Effector CD8-positive, alpha-beta T cell (primary cell): Measurements from ENCODE around the gene SLC17A7.
"Not testable (repeated sequence)": the region's sequence is repeated elsewhere in the genome, so short reads cannot be mapped to it uniquely, and the experiment has no call there.

Experiments
- DNase-seq: peaks from one replicate; lab custom pipeline; 2025; lab: John Stamatoyannopoulos, UW

The SLC17A7 gene

DNA sequence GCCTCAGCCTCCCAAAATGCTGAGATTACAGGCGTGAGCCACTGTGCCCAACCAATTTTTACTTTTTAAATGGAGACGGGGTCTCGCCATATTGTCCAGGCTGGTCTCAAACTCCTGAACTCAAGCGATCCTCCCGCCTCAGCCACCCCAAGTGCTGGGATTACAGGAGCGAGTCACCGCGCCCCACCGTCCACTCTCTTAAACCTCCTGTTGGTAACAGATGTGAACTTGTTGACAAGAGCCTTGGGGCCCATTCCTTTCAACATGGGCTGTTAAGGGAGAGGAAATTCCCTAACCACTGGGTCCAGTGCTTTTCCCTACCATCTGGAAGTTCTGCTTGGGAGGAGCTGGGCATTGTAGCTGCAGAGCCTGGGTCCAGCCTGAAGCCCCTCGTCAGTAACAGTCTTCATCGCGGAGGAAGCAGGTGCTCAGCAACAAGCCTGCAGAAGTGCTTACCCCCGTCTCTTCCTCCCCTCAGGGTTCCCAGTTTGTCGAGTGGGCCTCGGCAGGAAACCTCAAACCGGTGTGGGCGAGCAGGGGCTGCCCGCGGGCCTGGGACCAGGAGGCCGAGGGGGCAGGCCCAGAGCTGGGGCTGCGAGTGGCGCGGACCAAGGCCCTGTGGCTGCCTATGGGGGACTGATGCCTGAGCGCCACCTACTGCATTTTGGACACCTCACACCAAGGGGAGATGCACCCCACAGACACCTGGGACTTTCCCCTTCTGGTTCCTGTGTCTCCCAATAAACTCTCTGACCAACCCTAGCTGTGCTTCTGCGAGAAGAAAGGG lies 28.7 kb upstream of the SLC17A7 start:
- peak; percentile 31 for DNase-seq

- peak; percentile 71 for DNase-seq
These were observed 27.6 kb upstream of the SLC17A7 start for GRCh38 chr19:49468746-49469447.

- no peak for DNase-seq
These were observed 26.9 kb upstream of the SLC17A7 start for GRCh38 chr19:49468199-49468598.

DNA sequence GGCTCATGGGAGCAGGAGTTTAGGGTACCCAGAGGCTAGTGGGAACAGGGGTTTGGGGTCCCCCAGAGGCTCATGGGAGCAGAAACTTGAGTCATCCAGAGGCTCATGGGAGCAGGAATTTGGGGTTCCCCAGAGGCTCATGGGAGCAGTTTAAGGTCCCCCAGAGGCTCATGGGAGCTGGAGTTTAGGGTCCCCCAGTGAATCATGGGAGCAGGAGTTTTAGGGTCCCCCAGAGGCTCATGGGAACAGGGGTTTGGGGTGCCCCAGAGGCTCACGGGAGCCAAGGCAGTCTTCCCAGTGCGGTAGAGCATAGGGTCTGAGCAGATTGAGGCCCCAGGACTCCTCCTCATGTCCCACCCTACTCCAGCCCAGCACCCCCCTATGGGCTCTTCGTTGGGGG lies 24.0 kb upstream of the SLC17A7 start:
- no peak for DNase-seq

- DNase-seq: no peak
These were observed 22.8 kb upstream of the SLC17A7 start for GRCh38 chr19:49463960-49464740.

GRCh38 chr19:49462492-49462891 lies 21.2 kb upstream of the SLC17A7 start:
- DNase-seq: no peak

DNA sequence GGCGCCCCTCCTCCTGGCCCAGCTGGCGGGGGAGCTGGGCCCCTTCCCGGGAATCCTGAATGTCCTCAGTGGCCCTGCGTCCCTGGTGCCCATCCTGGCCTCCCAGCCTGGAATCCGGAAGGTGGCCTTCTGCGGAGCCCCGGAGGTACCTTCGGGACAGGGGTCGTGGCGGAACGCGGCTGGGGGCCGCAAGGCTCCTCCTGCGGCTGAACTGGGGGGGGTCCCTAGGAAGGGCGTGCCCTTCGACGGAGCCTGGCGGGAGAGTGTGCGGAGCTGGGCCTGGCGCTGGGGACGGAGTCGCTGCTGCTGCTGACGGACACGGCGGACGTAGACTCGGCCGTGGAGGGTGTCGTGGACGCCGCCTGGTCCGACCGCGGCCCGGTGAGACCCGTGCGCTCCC lies 20.3 kb upstream of the SLC17A7 start:
- DNase-seq: no peak

DNA sequence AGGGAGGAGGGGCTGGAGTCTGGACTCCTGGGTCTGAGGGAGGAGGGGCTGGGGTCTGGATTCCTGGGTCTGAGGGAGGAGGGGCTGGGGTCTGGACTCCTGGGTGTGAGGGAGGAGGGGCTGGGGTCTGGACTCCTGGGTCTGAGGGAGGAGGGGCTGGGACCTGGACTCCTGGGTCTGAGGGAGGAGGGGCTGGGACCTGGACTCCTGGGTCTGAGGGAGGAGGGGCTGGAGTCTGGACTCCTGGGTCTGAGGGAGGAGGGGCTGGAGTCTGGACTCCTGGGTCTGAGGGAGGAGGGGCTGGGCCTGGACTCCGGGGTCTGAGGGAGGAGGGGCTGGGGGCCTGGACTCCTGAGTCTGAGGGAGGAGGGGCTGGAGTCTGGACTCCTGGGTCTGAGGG lies 19.8 kb upstream of the SLC17A7 start:
- not testable (repeated sequence) for DNase-seq

DNA sequence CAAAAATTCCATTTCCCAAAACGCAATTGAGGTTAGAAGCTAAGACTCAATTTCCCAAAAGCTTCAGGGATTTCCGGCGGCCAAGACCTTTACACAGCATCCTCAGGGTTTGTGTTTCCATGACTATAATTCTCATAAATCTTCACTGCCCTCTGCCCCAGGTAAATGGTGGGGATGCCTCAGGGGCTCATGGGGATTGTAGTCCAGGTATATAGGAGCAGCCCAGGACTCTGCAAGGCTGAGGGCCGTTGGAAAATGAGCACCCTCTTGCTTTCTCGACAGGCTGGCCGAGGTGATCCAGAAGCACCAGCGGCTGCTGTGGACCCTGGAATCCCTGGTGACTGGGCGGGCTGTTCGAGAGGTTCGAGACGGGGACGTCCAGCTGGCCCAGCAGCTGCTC lies 18.1 kb upstream of the SLC17A7 start:
- DNase-seq: no peak

- DNase-seq: no peak
These were observed 17.2 kb upstream of the SLC17A7 start for GRCh38 chr19:49458567-49458903.

- DNase-seq: no peak
These were observed 15.0 kb upstream of the SLC17A7 start for GRCh38 chr19:49456326-49456725.

DNA sequence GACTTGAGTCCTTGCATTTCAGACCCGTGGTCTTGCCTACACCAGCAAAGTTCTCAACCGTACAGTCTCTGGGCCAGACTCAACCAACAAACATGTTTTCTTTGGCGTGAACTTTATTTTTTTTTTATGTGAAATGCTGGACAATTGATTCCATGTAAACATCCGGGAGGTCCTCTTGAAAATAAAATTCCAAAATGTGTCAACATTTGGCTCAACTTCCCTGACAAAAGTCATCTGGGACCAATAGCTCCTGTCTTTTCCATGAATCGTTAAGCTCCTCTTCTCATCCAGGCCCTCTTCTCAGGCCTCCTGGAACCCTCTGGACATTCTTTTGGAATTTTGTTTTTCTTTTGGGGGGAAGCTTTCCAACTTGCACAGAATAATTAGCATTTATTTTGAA lies 14.4 kb upstream of the SLC17A7 start:
- no peak for DNase-seq

- no peak for DNase-seq
These were observed 12.5 kb upstream of the SLC17A7 start for GRCh38 chr19:49453757-49454240.

- DNase-seq: peak; percentile 94
These were observed 11.9 kb upstream of the SLC17A7 start, which contains the start of gene ALDH16A1 for GRCh38 chr19:49453013-49453756. ALDH16A1 (plus strand) TSS chr19:49453225; CDS start chr19:49453332, 107 bp downstream.

- DNase-seq: peak; percentile 88
These were observed 10.3 kb upstream of the SLC17A7 start, which contains the start of gene PIH1D1 for GRCh38 chr19:49451430-49452181. PIH1D1 (minus strand) TSS chr19:49451814; CDS start chr19:49451574, 240 bp downstream.

DNA sequence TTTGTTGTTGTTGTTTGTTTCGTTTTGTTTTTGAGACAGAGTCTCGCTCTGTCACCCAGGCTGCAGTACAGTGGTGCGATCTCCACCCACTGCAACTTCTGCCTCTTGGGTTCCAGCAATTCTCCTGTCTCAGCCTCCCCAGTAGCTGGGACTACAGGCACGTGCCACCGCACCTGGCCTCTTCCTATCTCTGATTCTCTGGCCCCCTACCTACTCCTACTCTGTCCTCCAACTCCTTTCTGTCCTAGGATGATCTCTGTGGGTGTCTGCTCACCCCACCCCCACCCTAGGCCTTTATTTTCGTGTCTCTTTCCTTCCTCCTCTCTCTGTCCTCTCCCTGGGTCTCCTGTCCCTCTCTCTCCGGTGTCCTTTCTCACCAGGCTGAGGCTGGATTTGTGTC lies 9.1 kb upstream of the SLC17A7 start:
- no peak for DNase-seq

- no peak for DNase-seq
These were observed 7.1 kb upstream of the SLC17A7 start for GRCh38 chr19:49448432-49448786.

DNA sequence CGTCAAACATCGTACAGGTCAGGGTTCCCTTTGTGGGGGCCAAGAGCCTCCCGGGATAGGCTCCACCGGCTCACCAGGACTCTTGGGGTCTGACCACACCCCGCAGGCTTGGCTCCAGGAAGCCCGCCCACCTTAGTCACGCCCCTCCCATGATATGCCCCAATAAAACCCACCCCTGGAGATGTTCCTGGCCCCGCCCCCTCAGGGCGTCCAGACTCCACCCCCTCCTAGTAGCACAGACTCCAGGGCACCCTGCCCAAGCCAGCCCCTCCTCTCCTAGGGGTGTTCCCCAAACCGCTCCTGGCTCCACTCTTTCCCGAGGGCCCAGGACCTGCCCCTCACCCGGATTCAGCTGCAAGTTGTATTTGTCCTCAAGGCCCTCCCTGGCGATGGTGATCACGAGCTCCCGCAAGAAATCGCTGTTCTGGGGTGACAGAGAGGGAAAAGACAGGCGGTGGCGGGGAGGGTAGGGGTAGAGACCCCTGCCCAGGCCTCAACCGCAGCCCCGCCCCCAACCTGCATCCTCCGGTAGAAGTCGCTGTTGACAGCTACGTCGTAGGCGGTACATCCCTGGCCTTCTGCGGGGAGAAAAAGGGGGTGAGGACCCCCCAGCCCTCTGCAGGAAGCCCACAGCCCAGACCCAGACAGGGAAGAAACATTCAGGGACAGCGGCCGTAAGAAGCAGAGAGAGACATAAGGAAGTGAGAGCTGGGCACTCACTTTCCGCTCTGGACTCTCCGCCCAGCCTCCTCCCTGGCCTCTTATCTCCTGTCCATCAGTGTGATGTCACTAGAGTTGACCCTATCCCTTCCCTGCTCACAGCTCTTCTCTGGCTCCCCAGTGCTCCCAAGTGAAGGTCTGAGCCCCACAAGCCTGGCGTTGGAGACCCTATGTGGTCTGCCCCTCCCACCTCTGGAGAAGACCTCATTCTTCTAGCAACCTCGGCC lies 6.4 kb upstream of the SLC17A7 start:
- no peak for DNase-seq

GRCh38 chr19:49445997-49446396 lies 4.7 kb upstream of the SLC17A7 start:
- no peak for DNase-seq
